ENCODE data around the gene VSTM4. TPM values are rescaled to one million over a fixed set of nuclear protein-coding genes. Genes with fewer than 3 reads are reported as not detected.

Gene VSTM4
- polyA plus RNA-seq, 1 experiment: 4.4 TPM

- CTCF ChIA-PET: interaction anchor here (0.7 to 0.8 kb wide), 2 partner anchors 10 to 64 kb away, joined by 3 read pairs; no protein-coding TSS in a partner anchor
- no peak for DNase-seq (ENCODE audit: low read depth)
Measured at GRCh38 chr10:49106451-49106850, 8.9 kb downstream of the VSTM4 start.

GRCh38 chr10:49105076-49105475 is 10.2 kb downstream of the VSTM4 start:
- Histone ChIP-seq H3K36me3 (ENCODE audit: control insufficient read depth, insufficient read depth, low read length) (no peaks in the 10 kb centered on the region), H3K4me3 (ENCODE audit: low read depth, low read length) (no peak overlapping the region), H3K27me3 (ENCODE audit: control insufficient read depth, insufficient read depth, low read length) (no peaks in the 10 kb centered on the region)
- ChIA-PET POLR2A (no interaction called here), CTCF (no interaction called here)
- DNase-seq (ENCODE audit: low read depth): no peak
- TF ChIP-seq CTCF (IDR thresholded peaks at IDR 0.05; ENCODE audit: insufficient read depth, low read depth, low read length): no peak

More at GRCh38 chr10:49106451-49106850, 8.9 kb downstream of the VSTM4 start:
- no peak for TF ChIP-seq CTCF (IDR thresholded peaks at IDR 0.05; ENCODE audit: insufficient read depth, low read depth, low read length)
- POLR2A ChIA-PET: no interaction called here
- no peaks in the 10 kb centered on the region; the same call in none of the 2 replicates for H3K36me3 ChIP-seq (ENCODE audit: control insufficient read depth, insufficient read depth, low read length)
- H3K27me3 ChIP-seq (ENCODE audit: control insufficient read depth, insufficient read depth, low read length): no peaks in the 10 kb centered on the region
- H3K4me3 ChIP-seq (ENCODE audit: low read depth, low read length): no peak overlapping the region

- ChIA-PET POLR2A (no interaction called here), CTCF (interaction anchor here (0.7 to 1.2 kb wide), 2 partner anchors 14 to 448 kb away, joined by 3 to 5 read pairs; no protein-coding TSS in a partner anchor)
- Histone ChIP-seq H3K4me3 (ENCODE audit: low read depth, low read length) (no peak overlapping the region), H3K27me3 (ENCODE audit: control insufficient read depth, insufficient read depth, low read length) (no peaks in the 10 kb centered on the region), H3K36me3 (ENCODE audit: control insufficient read depth, insufficient read depth, low read length) (no peaks in the 10 kb centered on the region)
- DNase-seq (ENCODE audit: low read depth): no peak
- TF ChIP-seq CTCF (IDR thresholded peaks at IDR 0.05; ENCODE audit: insufficient read depth, low read depth, low read length): no peak
Measured at GRCh38 chr10:49104323-49104722, 11.0 kb downstream of the VSTM4 start.

GRCh38 chr10:49103761-49104160 is 11.6 kb downstream of the VSTM4 start:
- DNase-seq (ENCODE audit: low read depth): no peak
- ChIA-PET CTCF (interaction anchor here (0.7 to 1.2 kb wide), 2 partner anchors 13 to 448 kb away, joined by 3 to 5 read pairs; no protein-coding TSS in a partner anchor), POLR2A (no interaction called here)
- TF ChIP-seq CTCF (IDR thresholded peaks at IDR 0.05; ENCODE audit: insufficient read depth, low read depth, low read length): no peak
- Histone ChIP-seq H3K27me3 (ENCODE audit: control insufficient read depth, insufficient read depth, low read length) (no peaks in the 10 kb centered on the region), H3K36me3 (ENCODE audit: control insufficient read depth, insufficient read depth, low read length) (no peaks in the 10 kb centered on the region), H3K4me3 (ENCODE audit: low read depth, low read length) (no peak overlapping the region)

- Histone ChIP-seq H3K4me3 (ENCODE audit: low read depth, low read length) (no peak overlapping the region), H3K27me3 (ENCODE audit: control insufficient read depth, insufficient read depth, low read length) (no peaks in the 10 kb centered on the region; the same call in 1 of the 2 replicates), H3K36me3 (ENCODE audit: control insufficient read depth, insufficient read depth, low read length) (no peaks in the 10 kb centered on the region)
- no peak for DNase-seq (ENCODE audit: low read depth)
- ChIA-PET POLR2A (no interaction called here), CTCF (no interaction called here)
- TF ChIP-seq CTCF (IDR thresholded peaks at IDR 0.05; ENCODE audit: insufficient read depth, low read depth, low read length): no peak
Measured at GRCh38 chr10:49099046-49099445, 16.3 kb downstream of the VSTM4 start.
